Mesenchymal stem cell (in vitro differentiated cells and primary cell): ENCODE measurements around the gene FCHSD2.

Experiments
- DNase-seq: peaks from one replicate; pipeline ENCODE4 v3.0.0-alpha.2; 2013
- H2AFZ ChIP-seq: one replicate; pipeline ENCODE4 v1.6.1; 2013; ENCODE audit warnings: low read depth, mild to moderate bottlenecking, control low read depth, inconsistent platforms, low read length, moderate library complexity
- H2AK5ac ChIP-seq: 2 replicates; pipeline ENCODE4 v1.6.1; 2013; ENCODE audit warnings: low read length, moderate library complexity, mild to moderate bottlenecking, inconsistent platforms; ENCODE audit not compliant: severe bottlenecking
- H2BK120ac ChIP-seq: one replicate; pipeline ENCODE4 v1.6.1; 2013; ENCODE audit warnings: low read depth, mild to moderate bottlenecking, inconsistent platforms, low read length, moderate library complexity
- H2BK12ac ChIP-seq, 2 experiments: one replicate each; pipeline ENCODE4 v1.6.1; 2013; ENCODE audit warnings: inconsistent platforms in 2 of 2, low read length in 2 of 2, mild to moderate bottlenecking in 2 of 2, moderate library complexity in 2 of 2, control low read depth in 1 of 2
- H2BK15ac ChIP-seq: one replicate; pipeline ENCODE4 v1.6.1; 2013; ENCODE audit warnings: mild to moderate bottlenecking, low read depth, inconsistent platforms; ENCODE audit not compliant: poor library complexity, severe bottlenecking
- H2BK5ac ChIP-seq: 2 replicates; pipeline ENCODE4 v1.6.1; 2013; ENCODE audit warnings: low read depth, mild to moderate bottlenecking, low read length, control low read depth, inconsistent platforms; ENCODE audit not compliant: poor library complexity, severe bottlenecking
- H3K14ac ChIP-seq, 2 experiments: one replicate each; pipeline ENCODE4 v1.6.1; 2013; ENCODE audit warnings: inconsistent platforms in 2 of 2, low read length in 2 of 2, control low read depth in 1 of 2, mild to moderate bottlenecking in 1 of 2, moderate library complexity in 1 of 2
- H3K18ac ChIP-seq, 2 experiments: one replicate each; pipeline ENCODE4 v1.6.1; 2013; ENCODE audit warnings: inconsistent platforms in 2 of 2, low read length in 2 of 2, control low read depth in 1 of 2, low read depth in 1 of 2, mild to moderate bottlenecking in 1 of 2
- H3K23ac ChIP-seq, 2 experiments: one replicate each; pipeline ENCODE4 v1.6.1; 2013; ENCODE audit warnings: inconsistent platforms in 2 of 2, low read length in 2 of 2, mild to moderate bottlenecking in 2 of 2, moderate library complexity in 2 of 2, control low read depth in 1 of 2
- H3K27ac ChIP-seq: 2 replicates; pipeline ENCODE4 v1.5.1; 2013; ENCODE audit warnings: mild to moderate bottlenecking, moderate library complexity, low read length, control low read depth, inconsistent platforms; ENCODE audit not compliant: poor library complexity, severe bottlenecking
- H3K27me3 ChIP-seq, 2 experiments: 2 replicates each; pipeline versions ENCODE4 v1.6.1 to v1.7.0; 2013; ENCODE audit warnings: low read length in 2 of 2, mild to moderate bottlenecking in 2 of 2, moderate library complexity in 2 of 2, control low read depth in 1 of 2, inconsistent platforms in 1 of 2; ENCODE audit not compliant: control insufficient read depth in 1 of 2, insufficient read depth in 1 of 2
- H3K36me3 ChIP-seq, 2 experiments: 2 replicates each; pipeline versions ENCODE4 v1.6.1 to v1.7.0; 2013; ENCODE audit warnings: low read length in 2 of 2, control low read depth in 1 of 2, inconsistent platforms in 1 of 2, low read depth in 1 of 2, mild to moderate bottlenecking in 1 of 2; ENCODE audit not compliant: insufficient read depth in 2 of 2, control insufficient read depth in 1 of 2
- H3K4ac ChIP-seq, 2 experiments: one replicate each; pipeline ENCODE4 v1.6.1; 2013; ENCODE audit warnings: inconsistent platforms in 2 of 2, low read length in 2 of 2, mild to moderate bottlenecking in 2 of 2, moderate library complexity in 2 of 2, control low read depth in 1 of 2, low read depth in 1 of 2
- H3K4me1 ChIP-seq: 2 replicates; pipeline ENCODE4 v1.6.1; 2013; ENCODE audit warnings: low read depth, low read length, control low read depth; ENCODE audit not compliant: control insufficient read depth, insufficient read depth
- H3K4me2 ChIP-seq: 2 replicates; pipeline ENCODE4 v1.6.1; 2013; ENCODE audit warnings: low read length, mild to moderate bottlenecking, inconsistent platforms; ENCODE audit not compliant: poor library complexity, severe bottlenecking
- H3K4me3 ChIP-seq, 2 experiments: 2 replicates each; pipeline versions ENCODE4 v1.5.1 to v1.7.0; 2013; ENCODE audit warnings: low read length in 2 of 2, mild to moderate bottlenecking in 2 of 2, control low read depth in 1 of 2, low read depth in 1 of 2; ENCODE audit not compliant: insufficient read depth in 1 of 2
- H3K79me1 ChIP-seq: replicated peaks from 2 replicates; pipeline ENCODE4 v1.6.1; 2013; ENCODE audit warnings: mild to moderate bottlenecking, control low read depth, low read length, inconsistent platforms; ENCODE audit not compliant: poor library complexity, severe bottlenecking
- H3K9ac ChIP-seq: 2 replicates; pipeline ENCODE4 v1.7.0; 2013; ENCODE audit warnings: mild to moderate bottlenecking, low read length, moderate library complexity
- H3K9me3 ChIP-seq: 2 replicates; pipeline ENCODE4 v1.7.0; 2013; ENCODE audit warnings: mild to moderate bottlenecking, low read length; ENCODE audit not compliant: control insufficient read depth
- H4K8ac ChIP-seq: one replicate; pipeline ENCODE4 v1.6.1; 2013; ENCODE audit warnings: inconsistent platforms, mild to moderate bottlenecking, low read length, moderate library complexity
- H4K91ac ChIP-seq: one replicate; pipeline ENCODE4 v1.6.1; 2013; ENCODE audit warnings: mild to moderate bottlenecking, low read length, inconsistent platforms
- WGBS: methylation state at CpG from one replicate; pipeline ENCODE4 v1.1.7; 2013; ENCODE audit warnings: mixed read lengths; 5-methylcytosine and 5-hydroxymethylcytosine counted together

The FCHSD2 gene

GRCh38 chr11:72947229-72947628 lies 194.9 kb downstream of the FCHSD2 start:
- no peak overlapping the region for H3K23ac ChIP-seq
- WGBS, result no CpG with 5 or more reads among the region's 1 CpG

GRCh38 chr11:72943664-72944063 lies 198.5 kb downstream of the FCHSD2 start:
- Histone ChIP-seq H3K4me3 (no peak overlapping the region), H3K18ac (no peak overlapping the region), H4K8ac (no peak overlapping the region), H2BK15ac (no peak overlapping the region), H3K4me1 (peaks cover 2% of the 10 kb centered on the region), H2AFZ (no peak overlapping the region), H4K91ac (no peak overlapping the region), H3K9ac (no peak overlapping the region), H3K4me2 (no peak overlapping the region), H3K4ac (no peak overlapping the region), H2BK5ac (no peak overlapping the region), H2BK120ac (no peak overlapping the region), H3K9me3 (no peaks in the 10 kb centered on the region), H3K23ac (no peak overlapping the region), H3K79me1 (peaks cover 13% of the 10 kb centered on the region), H2BK12ac (no peak overlapping the region), H2AK5ac (no peak overlapping the region), H3K27me3 (no peaks in the 10 kb centered on the region), H3K36me3 (peaks cover 0 to 6% of the 10 kb centered on the region in 2 experiments), H3K14ac (no peak overlapping the region), H3K27ac (no peak overlapping the region)
- WGBS, result no CpG with 5 or more reads among the region's 1 CpG
- no peak for DNase-seq

More at GRCh38 chr11:72947229-72947628, 194.9 kb downstream of the FCHSD2 start:
- Histone ChIP-seq H3K4me2 (no peak overlapping the region), H2BK5ac (no peak overlapping the region), H2AFZ (no peak overlapping the region), H2AK5ac (no peak overlapping the region), H2BK12ac (no peak overlapping the region), H3K9ac (no peak overlapping the region), H2BK120ac (no peak overlapping the region), H3K14ac (no peak overlapping the region), H4K8ac (no peak overlapping the region), H3K9me3 (no peaks in the 10 kb centered on the region), H3K79me1 (peaks cover 6% of the 10 kb centered on the region), H3K18ac (no peak overlapping the region), H3K4me3 (no peak overlapping the region), H3K27me3 (no peaks in the 10 kb centered on the region), H3K36me3 (peaks cover 0 to 3% of the 10 kb centered on the region in 2 experiments), H3K4ac (no peak overlapping the region), H4K91ac (no peak overlapping the region), H3K27ac (no peak overlapping the region), H3K4me1 (peaks cover 2% of the 10 kb centered on the region), H2BK15ac (no peak overlapping the region)
- peak; percentile 31 for DNase-seq

- H2BK5ac ChIP-seq, result no peak overlapping the region
- no peak overlapping the region for H2BK15ac ChIP-seq
- H3K23ac ChIP-seq, result no peak overlapping the region
- no peak overlapping the region for H2AK5ac ChIP-seq
- no peak overlapping the region for H3K9ac ChIP-seq
- H2AFZ ChIP-seq, result no peak overlapping the region
- H3K4me2 ChIP-seq, result no peak overlapping the region
- H3K79me1 ChIP-seq, result peaks cover 9% of the 10 kb centered on the region
- no peaks in the 10 kb centered on the region for H3K4me1 ChIP-seq
- H3K36me3 ChIP-seq, result peaks cover 0 to 3% of the 10 kb centered on the region in 2 experiments
- no peak for DNase-seq
- no peak overlapping the region for H3K27ac ChIP-seq
- no peak overlapping the region for H3K4me3 ChIP-seq
- no peaks in the 10 kb centered on the region for H3K27me3 ChIP-seq
- no peak overlapping the region for H2BK12ac ChIP-seq
- H3K14ac ChIP-seq, result no peak overlapping the region
- no peak overlapping the region for H4K91ac ChIP-seq
- no peak overlapping the region for H3K4ac ChIP-seq
- no peaks in the 10 kb centered on the region for H3K9me3 ChIP-seq
- WGBS, result 95% methylated on average over 8 of the region's 9 CpGs
- H2BK120ac ChIP-seq, result no peak overlapping the region
- no peak overlapping the region for H4K8ac ChIP-seq
- no peak overlapping the region for H3K18ac ChIP-seq
Observed at GRCh38 chr11:72940417-72940816, 201.7 kb downstream of the FCHSD2 start.

GRCh38 chr11:72939031-72939430 lies 203.1 kb downstream of the FCHSD2 start:
- H2BK5ac ChIP-seq, result no peak overlapping the region
- H3K4me2 ChIP-seq, result no peak overlapping the region
- H2AK5ac ChIP-seq, result no peak overlapping the region
- no peak overlapping the region for H3K18ac ChIP-seq
- H3K4ac ChIP-seq, result no peak overlapping the region
- H3K4me3 ChIP-seq, result no peak overlapping the region
- H3K9me3 ChIP-seq, result no peaks in the 10 kb centered on the region
- no peak overlapping the region for H4K91ac ChIP-seq
- H2BK12ac ChIP-seq, result no peak overlapping the region
- H3K36me3 ChIP-seq, result peaks cover 0 to 3% of the 10 kb centered on the region in 2 experiments
- DNase-seq, result no peak
- H3K27me3 ChIP-seq, result no peaks in the 10 kb centered on the region
- H4K8ac ChIP-seq, result no peak overlapping the region
- no peak overlapping the region for H3K23ac ChIP-seq
- no peaks in the 10 kb centered on the region for H3K4me1 ChIP-seq
- H2AFZ ChIP-seq, result no peak overlapping the region
- peaks cover 9% of the 10 kb centered on the region for H3K79me1 ChIP-seq
- no peak overlapping the region for H2BK120ac ChIP-seq
- H3K27ac ChIP-seq, result no peak overlapping the region
- H2BK15ac ChIP-seq, result no peak overlapping the region
- H3K9ac ChIP-seq, result no peak overlapping the region
- H3K14ac ChIP-seq, result no peak overlapping the region
- WGBS, result 67% methylated on average over 1 of the region's 2 CpGs
